Fibroblast of the aortic adventitia (primary cell): ENCODE results near the gene CCDC57. TPM values are rescaled to one million over a fixed set of nuclear protein-coding genes. Genes with fewer than 3 reads are reported as not detected.

ENCODE experiments used
- DNase-seq: peaks from one replicate; pipeline ENCODE4 v3.0.0-alpha.2; 2010; ENCODE audit warnings: low read depth
- H3K4me3 ChIP-seq: 2 replicates; pipeline ENCODE4 v1.5.1; 2011; ENCODE audit warnings: low read depth, mild to moderate bottlenecking, control low read depth, low read length, moderate library complexity
- total RNA-seq: library from RNA; depleted of rRNA; stranded (reverse); fragments of >200 nt; gene quantifications from 2 replicates; pipeline ENCODE4 v1.2.3, GENCODE V29; 2012; ENCODE audit warnings: low replicate concordance
- TF ChIP-seq, protein P1 (sequence below): IDR thresholded peaks from 2 replicates; pipeline ENCODE4 v1.5.1; 2011; ENCODE audit warnings: mild to moderate bottlenecking, low read length, control low read depth, inconsistent platforms; ENCODE audit not compliant: insufficient read depth

CCDC57 gene
- total RNA-seq, 1 donor: 15.2 TPM

GRCh38 chr17:82223517-82223916, 10.9 kb upstream of the CCDC57 start:
- DNase-seq: no peak
- TF ChIP-seq, protein P1, sequence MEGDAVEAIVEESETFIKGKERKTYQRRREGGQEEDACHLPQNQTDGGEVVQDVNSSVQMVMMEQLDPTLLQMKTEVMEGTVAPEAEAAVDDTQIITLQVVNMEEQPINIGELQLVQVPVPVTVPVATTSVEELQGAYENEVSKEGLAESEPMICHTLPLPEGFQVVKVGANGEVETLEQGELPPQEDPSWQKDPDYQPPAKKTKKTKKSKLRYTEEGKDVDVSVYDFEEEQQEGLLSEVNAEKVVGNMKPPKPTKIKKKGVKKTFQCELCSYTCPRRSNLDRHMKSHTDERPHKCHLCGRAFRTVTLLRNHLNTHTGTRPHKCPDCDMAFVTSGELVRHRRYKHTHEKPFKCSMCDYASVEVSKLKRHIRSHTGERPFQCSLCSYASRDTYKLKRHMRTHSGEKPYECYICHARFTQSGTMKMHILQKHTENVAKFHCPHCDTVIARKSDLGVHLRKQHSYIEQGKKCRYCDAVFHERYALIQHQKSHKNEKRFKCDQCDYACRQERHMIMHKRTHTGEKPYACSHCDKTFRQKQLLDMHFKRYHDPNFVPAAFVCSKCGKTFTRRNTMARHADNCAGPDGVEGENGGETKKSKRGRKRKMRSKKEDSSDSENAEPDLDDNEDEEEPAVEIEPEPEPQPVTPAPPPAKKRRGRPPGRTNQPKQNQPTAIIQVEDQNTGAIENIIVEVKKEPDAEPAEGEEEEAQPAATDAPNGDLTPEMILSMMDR: no peak

DNA sequence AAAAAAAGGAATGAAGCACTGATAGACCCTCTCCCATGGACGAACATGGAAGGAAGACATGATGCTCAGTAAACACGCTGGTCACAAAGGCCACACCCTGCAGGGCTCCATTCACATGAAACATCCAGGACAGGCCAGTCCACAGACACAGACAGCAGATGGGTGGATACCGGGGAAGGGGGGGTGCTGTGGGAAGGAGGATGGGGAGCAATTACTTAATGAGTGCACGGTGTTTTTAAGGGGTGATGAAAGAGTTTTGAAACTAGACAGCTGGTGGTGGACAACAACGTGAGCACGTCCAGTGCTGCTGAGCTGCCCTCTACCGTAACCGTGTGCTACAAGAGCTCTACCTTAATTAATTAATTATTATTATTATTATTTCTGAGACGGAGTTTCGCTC, 10.2 kb upstream of the CCDC57 start:
- H3K4me3 ChIP-seq: no peak overlapping the region
- TF ChIP-seq, protein P1: no peak
- no peak for DNase-seq

More at GRCh38 chr17:82223517-82223916, 10.9 kb upstream of the CCDC57 start:
- H3K4me3 ChIP-seq: no peak overlapping the region

GRCh38 chr17:82221341-82221902, 8.8 kb upstream of the CCDC57 start:
- DNase-seq: no peak
- TF ChIP-seq, protein P1: no peak
- H3K4me3 ChIP-seq: no peak overlapping the region

DNA sequence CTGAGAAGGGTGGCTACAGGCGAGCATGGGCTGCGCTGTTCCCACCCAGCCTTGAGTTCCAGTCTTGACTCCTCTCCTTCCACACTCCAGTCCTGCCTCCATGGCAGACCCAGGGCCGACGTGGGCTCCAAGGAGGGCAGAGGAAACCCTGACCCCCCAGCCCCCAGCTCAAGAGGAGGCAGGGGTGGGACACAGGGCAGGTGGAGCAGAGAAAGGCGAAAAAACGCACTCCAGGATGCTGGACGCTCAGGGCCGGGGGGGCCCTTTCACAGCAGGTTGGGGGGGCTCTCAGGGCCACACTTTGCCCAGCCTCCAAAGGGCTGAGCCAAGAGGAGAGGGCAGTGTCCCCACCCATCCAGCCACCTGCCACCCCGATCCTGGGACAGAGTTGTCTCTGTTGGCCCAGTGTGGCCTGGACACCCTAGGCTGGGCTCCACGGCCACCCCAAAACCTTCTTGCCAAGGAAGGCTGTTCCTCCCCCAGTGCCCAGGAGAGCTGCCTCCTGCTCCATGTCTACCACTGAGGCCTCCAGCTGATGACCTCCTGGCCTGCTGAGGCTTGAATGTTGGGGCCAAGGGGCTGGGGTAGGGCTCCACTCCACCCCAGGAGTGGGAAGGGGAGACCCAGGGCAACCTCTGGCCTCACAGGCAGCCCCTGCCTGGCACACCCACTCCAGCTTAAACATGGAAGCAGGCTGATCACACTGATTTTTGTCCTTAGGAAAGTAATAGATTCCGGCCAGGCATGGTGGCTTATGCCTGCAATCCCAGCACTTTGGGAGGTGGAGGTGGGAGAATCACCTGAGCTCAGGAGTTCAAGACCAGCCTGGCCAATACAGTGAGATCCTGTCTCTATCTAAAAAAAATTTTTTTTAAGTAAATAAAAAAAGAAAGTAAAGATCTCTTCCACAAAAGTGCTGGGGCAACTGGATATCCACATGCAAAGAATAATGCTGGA, 7.4 kb upstream of the CCDC57 start:
- H3K4me3 ChIP-seq: no peak overlapping the region
- no peak for DNase-seq
- TF ChIP-seq, protein P1: no peak

DNA sequence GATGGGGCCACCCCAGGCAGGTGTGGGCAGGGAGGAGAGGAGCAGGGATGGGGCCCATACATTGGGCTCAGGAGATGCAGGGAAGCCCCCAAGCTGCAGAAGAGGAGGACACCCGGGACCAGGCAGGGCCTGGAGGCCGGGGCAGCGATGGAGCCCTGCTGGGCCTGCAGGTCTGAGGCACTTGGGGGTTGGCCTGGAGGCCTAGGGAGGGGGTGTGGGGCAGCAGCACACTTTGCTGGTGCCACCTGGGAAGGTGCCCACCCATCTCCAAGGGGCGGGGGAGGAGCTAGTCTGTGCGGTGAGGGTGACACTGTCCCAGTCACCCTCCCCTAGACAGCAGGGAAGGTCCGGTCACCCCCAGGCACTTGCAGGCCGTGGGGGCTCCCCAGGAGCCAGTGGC, 6.4 kb upstream of the CCDC57 start:
- H3K4me3 ChIP-seq: no peak overlapping the region
- no peak for DNase-seq
- TF ChIP-seq, protein P1: no peak

DNA sequence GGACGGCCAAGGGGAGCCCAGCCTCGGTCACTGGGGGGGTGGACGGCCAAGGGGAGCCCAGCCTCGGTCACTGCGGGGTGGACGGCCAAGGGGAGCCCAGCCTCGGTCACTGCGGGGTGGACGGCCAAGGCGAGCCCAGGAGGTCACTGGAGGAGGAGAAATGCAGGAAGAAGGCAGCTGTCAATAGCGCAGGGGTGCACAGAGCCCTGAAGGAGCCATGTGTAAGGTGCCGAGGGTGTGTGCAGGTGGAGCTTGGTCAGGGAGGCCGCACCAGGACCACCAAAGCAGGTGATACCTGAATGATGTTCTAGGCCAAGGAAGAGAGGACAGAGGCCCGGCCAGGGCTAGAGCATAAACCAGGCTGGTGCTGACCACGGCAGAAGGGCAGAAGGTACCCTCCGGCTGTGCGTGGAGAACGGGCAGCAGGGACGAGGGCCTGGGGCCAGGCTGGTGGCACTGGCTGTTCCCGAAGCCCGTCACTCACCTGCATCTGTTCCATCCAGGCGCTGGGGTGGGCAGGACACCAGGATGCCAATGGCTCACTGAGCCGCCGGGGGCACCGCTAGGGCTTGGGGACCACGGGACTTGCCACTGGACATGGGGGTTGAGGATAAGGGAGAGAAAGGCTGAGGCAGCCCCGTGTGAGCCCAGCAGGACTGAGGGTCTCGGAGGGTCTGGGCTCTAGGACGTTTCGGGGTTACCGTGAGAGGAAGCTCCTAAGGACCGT, 5.9 kb upstream of the CCDC57 start:
- DNase-seq: no peak
- H3K4me3 ChIP-seq: no peak overlapping the region
- TF ChIP-seq, protein P1: no peak
